Measurements from ENCODE around the gene PALLD.

- TF ChIP-seq USF1 (CRISPR knock-in tag; IDR thresholded peaks at IDR 0.05) = no peak
- no peak for TF ChIP-seq CTCF (IDR thresholded peaks at IDR 0.05)
- no peak for TF ChIP-seq ZBTB21 (CRISPR knock-in tag; IDR thresholded peaks at IDR 0.05; ENCODE audit: borderline replicate concordance)
- TF ChIP-seq ATF1 (CRISPR knock-in tag; IDR thresholded peaks at IDR 0.05) = no peak
- TF ChIP-seq ATF3 (CRISPR knock-in tag; conservative IDR thresholded peaks at IDR 0.05) = no peak
- no peak for TF ChIP-seq GRHL2 (CRISPR knock-in tag; IDR thresholded peaks at IDR 0.05; ENCODE audit: insufficient replicate concordance, severe bottlenecking)
- no peak for TF ChIP-seq ZNF512 (CRISPR knock-in tag; IDR thresholded peaks at IDR 0.05; ENCODE audit: borderline replicate concordance)
- no peak for TF ChIP-seq GABPB1 (CRISPR knock-in tag; IDR thresholded peaks at IDR 0.05)
- no peak for TF ChIP-seq NR3C1 (CRISPR knock-in tag; conservative IDR thresholded peaks at IDR 0.05; ENCODE audit: low read depth)
- no peak for TF ChIP-seq ZNF423 (CRISPR knock-in tag; IDR thresholded peaks at IDR 0.05)
- TF ChIP-seq E2F4 (CRISPR knock-in tag; IDR thresholded peaks at IDR 0.05; ENCODE audit: borderline replicate concordance, low read depth) = no peak
- TF ChIP-seq ZNF121 (CRISPR knock-in tag; IDR thresholded peaks at IDR 0.05) = no peak
- no peak for TF ChIP-seq USF2 (CRISPR knock-in tag; IDR thresholded peaks at IDR 0.05)
- TF ChIP-seq AFF4 (CRISPR knock-in tag; IDR thresholded peaks at IDR 0.05; ENCODE audit: borderline replicate concordance) = no peak
Observed at GRCh38 chr4:168822481-168822880, 325.6 kb downstream of the PALLD start.

Measured in WTC11 (cell line).